ENCODE results near the gene CAPN2.
"Not testable (repeated sequence)": the region's sequence is repeated elsewhere in the genome, so short reads cannot be mapped to it uniquely, and the experiment has no call there.

DNA sequence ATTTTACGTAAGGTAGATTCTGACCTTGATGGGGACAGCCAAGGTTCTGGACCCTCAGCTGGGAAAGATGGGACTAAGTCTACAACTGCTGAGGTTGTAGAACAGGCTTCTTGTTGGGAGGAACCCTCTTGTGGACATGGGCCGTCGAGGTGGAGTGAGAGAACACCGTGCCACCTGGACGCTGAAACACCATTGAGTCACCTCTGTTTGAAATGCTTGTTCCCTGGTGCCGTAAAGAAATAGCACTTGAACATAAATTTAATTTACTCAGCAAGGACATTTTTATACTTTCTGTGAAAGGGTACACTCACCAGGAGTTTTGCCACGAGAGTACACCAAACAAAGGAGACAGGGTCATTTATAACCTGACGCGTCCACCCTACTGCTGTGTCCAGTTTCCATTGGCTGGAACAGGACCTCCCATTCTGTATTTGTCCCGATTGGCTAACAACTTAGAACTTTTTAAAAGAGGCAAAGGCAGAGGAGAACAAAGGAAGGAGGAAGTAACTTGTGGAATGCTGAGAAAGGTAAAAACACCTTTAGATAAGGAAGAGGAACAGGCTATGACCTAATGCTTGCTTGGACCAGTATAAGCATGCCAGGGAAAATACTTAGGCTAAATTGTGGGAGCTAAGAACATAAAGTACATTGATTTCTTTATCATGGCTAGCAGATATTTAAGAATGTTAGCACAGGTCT lies 27.8 kb downstream of the CAPN2 start:
- TF ChIP-seq, protein P1, sequence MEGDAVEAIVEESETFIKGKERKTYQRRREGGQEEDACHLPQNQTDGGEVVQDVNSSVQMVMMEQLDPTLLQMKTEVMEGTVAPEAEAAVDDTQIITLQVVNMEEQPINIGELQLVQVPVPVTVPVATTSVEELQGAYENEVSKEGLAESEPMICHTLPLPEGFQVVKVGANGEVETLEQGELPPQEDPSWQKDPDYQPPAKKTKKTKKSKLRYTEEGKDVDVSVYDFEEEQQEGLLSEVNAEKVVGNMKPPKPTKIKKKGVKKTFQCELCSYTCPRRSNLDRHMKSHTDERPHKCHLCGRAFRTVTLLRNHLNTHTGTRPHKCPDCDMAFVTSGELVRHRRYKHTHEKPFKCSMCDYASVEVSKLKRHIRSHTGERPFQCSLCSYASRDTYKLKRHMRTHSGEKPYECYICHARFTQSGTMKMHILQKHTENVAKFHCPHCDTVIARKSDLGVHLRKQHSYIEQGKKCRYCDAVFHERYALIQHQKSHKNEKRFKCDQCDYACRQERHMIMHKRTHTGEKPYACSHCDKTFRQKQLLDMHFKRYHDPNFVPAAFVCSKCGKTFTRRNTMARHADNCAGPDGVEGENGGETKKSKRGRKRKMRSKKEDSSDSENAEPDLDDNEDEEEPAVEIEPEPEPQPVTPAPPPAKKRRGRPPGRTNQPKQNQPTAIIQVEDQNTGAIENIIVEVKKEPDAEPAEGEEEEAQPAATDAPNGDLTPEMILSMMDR (conservative IDR thresholded peaks at IDR 0.05; ENCODE audit: low read depth, low read length), result not testable (repeated sequence)
- TF ChIP-seq EZH2 (IDR thresholded peaks at IDR 0.05; ENCODE audit: low read length, unreplicated experiment), result not testable (repeated sequence)
